Measurements from ENCODE around the gene UGT1A7.

UGT1A7 gene

GRCh38 chr2:233745073-233745755, 63.5 kb downstream of the UGT1A7 start:
- TF ChIP-seq EP300 (IDR thresholded peaks at IDR 0.05; ENCODE audit: borderline replicate concordance) (no peak), TEAD4 (IDR thresholded peaks at IDR 0.05) (no peak), TAF1 (IDR thresholded peaks at IDR 0.05; ENCODE audit: low read depth) (no peak), EGR1 (IDR thresholded peaks at IDR 0.05) (no peak), NFIC (IDR thresholded peaks at IDR 0.05) (no peak), MAX (IDR thresholded peaks at IDR 0.05) (no peak), RAD21 (IDR thresholded peaks at IDR 0.05; ENCODE audit: low read depth) (no peak), TCF12 (IDR thresholded peaks at IDR 0.05; ENCODE audit: low read depth) (no peak), USF1 (IDR thresholded peaks at IDR 0.05) (no peak)

- TF ChIP-seq FOXM1 (IDR thresholded peaks at IDR 0.05; ENCODE audit: borderline replicate concordance, low read depth) (no peak), RAD21 (IDR thresholded peaks at IDR 0.05; ENCODE audit: low read depth) (no peak), CREB1 (IDR thresholded peaks at IDR 0.05; ENCODE audit: low read depth) (no peak), EGR1 (IDR thresholded peaks at IDR 0.05) (no peak), REST (IDR thresholded peaks at IDR 0.05; ENCODE audit: low read depth) (no peak), YY1 (IDR thresholded peaks at IDR 0.05; ENCODE audit: low read depth) (no peak), EP300 (IDR thresholded peaks at IDR 0.05; ENCODE audit: borderline replicate concordance) (no peak), CEBPB (IDR thresholded peaks at IDR 0.05) (no peak), NFIC (IDR thresholded peaks at IDR 0.05) (no peak), TEAD4 (IDR thresholded peaks at IDR 0.05) (no peak), TCF12 (IDR thresholded peaks at IDR 0.05; ENCODE audit: low read depth) (no peak), USF1 (IDR thresholded peaks at IDR 0.05) (no peak), TAF1 (IDR thresholded peaks at IDR 0.05; ENCODE audit: low read depth) (no peak), ZBTB7A (IDR thresholded peaks at IDR 0.05; ENCODE audit: low read depth) (no peak), MAX (IDR thresholded peaks at IDR 0.05) (no peak)
Measured at GRCh38 chr2:233746475-233747282, 65.0 kb downstream of the UGT1A7 start.

GRCh38 chr2:233747283-233747544, 65.5 kb downstream of the UGT1A7 start:
- TF ChIP-seq ZBTB7A (IDR thresholded peaks at IDR 0.05; ENCODE audit: low read depth), result no peak
- TF ChIP-seq USF1 (IDR thresholded peaks at IDR 0.05), result no peak
- TF ChIP-seq TEAD4 (IDR thresholded peaks at IDR 0.05), result no peak
- no peak for TF ChIP-seq FOXM1 (IDR thresholded peaks at IDR 0.05; ENCODE audit: borderline replicate concordance, low read depth)
- TF ChIP-seq CREB1 (IDR thresholded peaks at IDR 0.05; ENCODE audit: low read depth), result no peak
- TF ChIP-seq EGR1 (IDR thresholded peaks at IDR 0.05), result no peak
- TF ChIP-seq RAD21 (IDR thresholded peaks at IDR 0.05; ENCODE audit: low read depth), result no peak
- TF ChIP-seq NFIC (IDR thresholded peaks at IDR 0.05), result no peak
- no peak for TF ChIP-seq TAF1 (IDR thresholded peaks at IDR 0.05; ENCODE audit: low read depth)
- no peak for TF ChIP-seq REST (IDR thresholded peaks at IDR 0.05; ENCODE audit: low read depth)
- TF ChIP-seq TCF12 (IDR thresholded peaks at IDR 0.05; ENCODE audit: low read depth), result no peak

- TF ChIP-seq NFIC (IDR thresholded peaks at IDR 0.05) (no peak), RAD21 (IDR thresholded peaks at IDR 0.05; ENCODE audit: low read depth) (no peak), EGR1 (IDR thresholded peaks at IDR 0.05) (no peak), EP300 (IDR thresholded peaks at IDR 0.05; ENCODE audit: borderline replicate concordance) (no peak), TAF1 (IDR thresholded peaks at IDR 0.05; ENCODE audit: low read depth) (no peak), FOXM1 (IDR thresholded peaks at IDR 0.05; ENCODE audit: borderline replicate concordance, low read depth) (no peak), USF1 (IDR thresholded peaks at IDR 0.05) (no peak), CREB1 (IDR thresholded peaks at IDR 0.05; ENCODE audit: low read depth) (no peak), MAX (IDR thresholded peaks at IDR 0.05) (no peak), CEBPB (IDR thresholded peaks at IDR 0.05) (no peak), REST (IDR thresholded peaks at IDR 0.05; ENCODE audit: low read depth) (no peak), YY1 (IDR thresholded peaks at IDR 0.05; ENCODE audit: low read depth) (no peak), TEAD4 (IDR thresholded peaks at IDR 0.05) (no peak), TCF12 (IDR thresholded peaks at IDR 0.05; ENCODE audit: low read depth) (no peak), ZBTB7A (IDR thresholded peaks at IDR 0.05; ENCODE audit: low read depth) (no peak)
Measured at GRCh38 chr2:233754872-233755611, 73.3 kb downstream of the UGT1A7 start.
